Stimulated activated CD4-positive, alpha-beta T cell treated with anti-CD3 and anti-CD28 coated beads, Interleukin-12 subunit alpha, Interleukin-12 subunit beta, amount 100 ng/mL, for 24 hours (primary cell): Measurements from ENCODE around the gene GPR137B.
"Not testable (repeated sequence)": the region's sequence is repeated elsewhere in the genome, so short reads cannot be mapped to it uniquely, and the experiment has no call there.

Source experiments
- DNase-seq, 2 experiments: peaks; one replicate each; pipeline ENCODE4 v3.0.0-alpha.2; 2020; ENCODE audit warnings: low read depth in 2 of 2

GPR137B gene

DNA sequence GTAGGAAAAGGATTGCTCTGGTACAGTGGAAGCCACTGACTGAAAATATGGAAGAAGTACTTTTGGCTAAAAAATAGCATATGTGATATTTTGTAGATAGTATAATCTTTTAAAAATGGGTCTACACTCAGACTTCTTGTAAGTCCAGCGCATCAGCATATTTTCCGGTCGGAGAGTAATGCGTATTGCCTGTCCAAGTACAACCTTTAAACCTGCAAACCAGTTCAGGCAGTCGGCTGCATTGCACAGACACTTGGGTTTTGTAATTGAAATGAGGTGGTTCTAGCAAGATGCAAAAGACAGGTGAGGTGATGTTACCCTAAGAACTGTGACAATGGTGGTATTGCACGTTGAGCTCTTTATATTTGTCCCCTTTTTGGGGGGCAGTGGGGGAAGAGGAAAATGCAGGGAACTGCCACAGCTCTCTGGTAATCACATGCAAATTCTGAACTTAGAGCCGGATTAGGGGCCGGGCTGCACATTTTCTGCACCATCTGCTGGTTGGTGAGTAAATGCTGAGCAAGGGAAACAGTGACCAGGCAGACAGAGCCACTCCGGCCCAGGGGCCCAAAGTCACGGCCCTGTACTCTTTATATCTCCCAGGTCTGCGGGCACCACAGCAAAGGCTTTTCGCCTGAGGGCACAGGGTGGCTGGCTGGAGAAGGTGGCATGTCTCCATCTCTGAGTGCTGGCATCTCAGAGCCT lies 2.3 kb downstream of the GPR137B start:
- no peak for DNase-seq

DNA sequence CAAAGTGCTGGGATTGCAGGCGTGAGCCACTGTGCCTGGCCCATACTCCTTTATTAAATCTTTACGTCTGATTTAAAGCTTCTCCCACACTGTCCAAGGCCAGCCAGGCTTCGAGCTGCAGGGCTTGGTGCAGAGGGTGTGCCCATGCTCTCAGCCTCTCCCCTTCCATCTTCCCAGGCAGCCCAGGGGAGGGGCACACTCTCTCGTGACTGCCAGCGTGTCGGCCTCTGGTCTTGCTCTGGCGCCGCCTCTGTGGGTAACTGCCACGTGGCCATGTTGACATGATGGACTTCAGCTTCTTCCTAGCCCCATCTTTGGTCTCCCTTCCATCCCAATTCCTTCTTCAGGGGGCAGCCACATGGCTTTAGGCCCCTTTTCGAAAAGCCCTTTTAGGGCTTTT lies 4.7 kb downstream of the GPR137B start:
- no peak for DNase-seq

- DNase-seq: no peak
Measured at GRCh38 chr1:236147521-236148469, 5.5 kb downstream of the GPR137B start.

DNA sequence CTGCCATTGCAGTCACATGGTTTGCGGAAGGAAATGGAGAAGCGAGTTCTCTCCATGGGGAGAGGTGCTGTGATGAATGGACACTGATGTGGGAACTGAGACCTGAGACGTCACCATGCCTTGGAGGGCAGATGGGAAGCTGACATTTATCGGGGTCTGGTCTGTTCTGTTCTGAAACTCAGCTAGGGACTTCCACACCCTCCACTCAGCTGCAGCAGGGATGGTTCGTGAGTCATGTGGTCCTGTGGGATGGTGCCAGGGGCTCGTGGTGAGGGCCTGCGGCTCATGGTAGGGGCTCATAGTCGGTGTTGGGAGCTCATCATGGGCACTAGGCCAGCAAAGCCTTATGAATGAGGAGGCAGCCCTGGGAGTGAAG lies 6.1 kb downstream of the GPR137B start:
- DNase-seq: no peak

DNA sequence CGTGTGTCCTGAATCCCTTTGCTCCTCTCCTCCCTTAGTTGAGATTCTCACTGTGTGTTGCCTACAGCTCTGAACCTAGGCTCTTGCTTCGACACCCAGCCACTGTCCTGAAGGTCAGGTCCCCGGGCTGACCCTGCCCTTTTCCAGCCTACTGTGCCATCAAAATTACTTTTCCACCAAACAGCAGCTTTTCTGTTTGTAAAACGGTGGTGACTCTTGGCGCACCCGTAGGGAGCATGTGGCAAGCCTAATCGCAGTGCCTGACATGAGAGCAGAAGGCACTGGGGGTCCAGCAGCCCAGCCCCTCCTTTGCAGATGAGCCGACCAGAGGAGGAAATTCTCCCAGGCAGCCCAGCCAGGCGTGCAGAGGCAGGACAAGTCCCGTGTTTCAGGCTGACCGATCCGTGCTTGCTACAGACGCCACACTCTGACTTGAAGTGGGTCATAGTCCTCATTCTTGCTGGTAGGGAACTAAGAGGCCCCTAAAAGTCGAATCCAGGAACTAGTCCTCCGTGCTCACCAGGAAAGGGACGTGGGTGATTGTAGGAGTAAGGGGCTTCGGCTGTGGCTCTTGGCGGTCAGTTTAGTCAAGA lies 6.8 kb downstream of the GPR137B start:
- DNase-seq: no peak

- DNase-seq: no peak
Measured at GRCh38 chr1:236149696-236150228, 7.4 kb downstream of the GPR137B start.

- no peak for DNase-seq
Measured at GRCh38 chr1:236150311-236150955, 8.1 kb downstream of the GPR137B start.

- no peak for DNase-seq
Measured at GRCh38 chr1:236150986-236151385, 8.6 kb downstream of the GPR137B start.

- DNase-seq: no peak
Measured at GRCh38 chr1:236151739-236152424, 9.5 kb downstream of the GPR137B start.

- DNase-seq: no peak
Measured at GRCh38 chr1:236154126-236154525, 11.8 kb downstream of the GPR137B start.

DNA sequence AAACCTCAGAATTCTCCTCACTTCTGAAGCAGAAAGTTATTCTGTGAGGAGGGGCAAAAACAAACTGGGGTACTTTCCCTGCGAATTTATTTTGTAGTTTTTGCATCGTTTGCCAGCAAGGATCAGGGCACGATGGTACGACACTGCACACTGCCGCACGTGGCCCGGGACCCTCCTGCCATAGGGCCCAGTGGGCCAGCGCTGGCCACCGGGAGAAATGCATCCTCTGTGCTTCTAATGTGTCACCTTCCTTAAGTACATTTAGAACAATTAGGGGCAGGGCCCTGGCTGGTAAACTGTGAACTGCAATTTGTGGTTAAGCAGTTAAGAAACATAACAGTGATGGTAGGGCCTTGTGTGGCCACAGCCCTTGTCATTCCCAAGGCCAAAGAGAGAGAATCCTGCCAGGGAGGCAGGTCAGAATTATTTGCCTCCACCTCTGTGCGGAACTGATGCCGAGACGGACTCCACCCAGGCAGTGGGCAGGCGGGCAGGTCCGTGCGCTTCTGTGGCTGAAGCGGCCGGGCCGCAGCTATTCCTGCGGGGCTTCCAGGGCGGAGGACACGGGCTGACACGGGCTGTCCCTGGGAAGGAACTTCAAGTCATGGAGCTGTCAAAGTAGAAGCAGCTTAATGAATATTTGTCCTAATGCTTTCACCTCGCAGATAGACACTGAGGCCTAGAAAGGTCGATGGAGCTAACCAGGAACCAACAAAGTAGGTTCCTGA lies 12.5 kb downstream of the GPR137B start:
- DNase-seq: no peak

DNA sequence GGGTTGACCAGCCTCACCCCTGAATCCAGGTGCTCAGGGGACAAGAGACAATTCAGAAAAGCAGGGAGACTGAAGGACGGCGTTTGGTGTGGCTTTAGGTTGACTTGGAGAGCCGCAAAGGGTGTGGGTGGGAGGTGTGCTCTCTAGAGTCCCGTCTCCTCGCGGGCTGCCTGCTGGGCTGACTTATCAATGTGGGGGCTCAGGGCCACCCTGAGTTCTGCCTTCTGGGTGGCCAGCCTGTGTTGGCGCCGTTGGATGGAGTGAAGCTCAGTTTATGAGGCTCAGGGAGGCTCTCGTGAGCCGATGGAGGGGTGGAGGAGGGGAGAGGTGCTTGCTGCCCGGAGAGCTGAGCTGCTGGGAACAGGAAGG lies 13.0 kb downstream of the GPR137B start:
- DNase-seq: no peak

DNA sequence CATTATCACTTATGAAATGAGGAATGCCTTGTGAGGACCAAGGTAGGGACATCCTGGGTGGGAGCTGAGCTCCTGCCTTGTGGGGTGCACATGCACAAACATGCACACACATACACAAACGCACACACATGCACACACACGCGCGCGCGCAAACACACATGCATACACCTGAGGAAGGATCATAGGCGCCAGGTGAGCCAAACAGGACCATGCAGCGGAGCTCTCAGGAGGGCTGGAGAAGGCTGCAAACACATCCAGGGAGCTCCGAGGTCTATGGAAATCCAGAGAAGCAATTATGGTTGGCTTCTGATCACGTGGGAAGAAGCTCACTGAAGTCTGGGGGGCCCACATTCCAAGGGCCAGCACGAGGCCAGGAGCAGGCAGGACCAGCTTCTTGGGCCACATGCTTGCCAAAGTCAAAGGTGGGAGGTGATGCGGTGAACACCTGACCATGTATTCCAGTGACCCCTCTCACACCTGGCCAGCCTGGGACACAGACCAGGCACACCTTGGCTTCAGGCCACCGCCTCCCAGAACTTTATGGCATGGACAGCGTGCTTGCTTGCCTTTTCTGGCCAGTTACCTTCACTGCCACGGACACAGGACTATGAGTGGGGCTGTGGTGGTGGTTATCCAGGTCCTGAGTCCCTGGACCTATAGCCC lies 13.6 kb downstream of the GPR137B start:
- DNase-seq: no peak

GRCh38 chr1:236156512-236157208 lies 14.3 kb downstream of the GPR137B start:
- DNase-seq: no peak

DNA sequence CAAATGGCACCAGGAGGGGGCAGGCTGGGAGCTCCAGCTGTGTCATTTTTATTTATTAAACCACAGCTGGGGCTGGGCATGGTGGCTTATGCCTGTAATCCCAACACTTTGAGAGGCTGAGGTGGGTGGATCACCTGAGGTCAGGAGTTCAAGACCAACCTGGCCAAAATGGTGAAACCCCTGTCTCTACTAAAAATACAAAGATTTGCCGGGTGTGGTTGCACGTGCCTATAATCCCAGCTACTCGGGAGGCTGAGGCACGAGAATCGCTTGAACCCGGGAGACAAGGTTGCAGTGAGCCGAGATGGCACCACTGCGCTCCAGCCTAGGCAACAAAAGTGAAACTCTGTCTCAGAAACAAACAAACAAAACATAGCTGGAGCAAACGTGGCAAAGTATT lies 15.7 kb downstream of the GPR137B start:
- not testable (repeated sequence) for DNase-seq

GRCh38 chr1:236158719-236159118 lies 16.4 kb downstream of the GPR137B start:
- DNase-seq: no peak

GRCh38 chr1:236159704-236160539 lies 17.6 kb downstream of the GPR137B start:
- DNase-seq: no peak

- no peak for DNase-seq
Measured at GRCh38 chr1:236160540-236161127, 18.3 kb downstream of the GPR137B start.
